DND-41 (cell line): ENCODE results near the gene SCAMP1.

Experiments
- ATAC-seq: fragments of 200-7000 bp; cut with Tn5 transposase; 3 replicates; pipeline ENCODE4 v1.9.1; 2021; ENCODE audit warnings: low read depth; ENCODE audit not compliant: insufficient read depth
- DNase-seq: peaks from one replicate; pipeline ENCODE4 v3.0.0-alpha.2; 2020
- H2AFZ ChIP-seq: 2 replicates; pipeline ENCODE4 v1.6.0; 2012; ENCODE audit warnings: low read depth, low read length
- H3K27ac ChIP-seq: 2 replicates; pipeline ENCODE4 v1.5.1; 2012; ENCODE audit warnings: low read length, inconsistent platforms
- H3K27me3 ChIP-seq: fragments of 200-600 bp; sonication (generic); 2 replicates; pipeline ENCODE4 v1.6.0; 2012; ENCODE audit warnings: low read length, mild to moderate bottlenecking, inconsistent platforms; ENCODE audit not compliant: insufficient read depth, poor library complexity
- H3K36me3 ChIP-seq: 2 replicates; pipeline ENCODE4 v1.5.1; 2012; ENCODE audit warnings: low read length, inconsistent platforms; ENCODE audit not compliant: insufficient read depth
- H3K4me1 ChIP-seq: 2 replicates; pipeline ENCODE4 v1.5.1; 2012; ENCODE audit warnings: mild to moderate bottlenecking, low read length; ENCODE audit not compliant: insufficient read depth
- H3K4me2 ChIP-seq: 2 replicates; pipeline ENCODE4 v1.6.0; 2012; ENCODE audit warnings: mild to moderate bottlenecking, moderate library complexity, low read length, inconsistent platforms; ENCODE audit not compliant: insufficient read depth
- H3K4me3 ChIP-seq, 2 experiments: fragments of 200-600 bp in 1 of 2; shearing (Covaris generic) in 1 of 2; 2 replicates each; pipeline ENCODE4 v1.5.1; 2012 to 2016; ENCODE audit warnings: inconsistent platforms in 2 of 2, low read length in 2 of 2, mild to moderate bottlenecking in 2 of 2, low read depth in 1 of 2, moderate library complexity in 1 of 2
- H3K79me2 ChIP-seq: 2 replicates; pipeline ENCODE4 v1.6.0; 2012; ENCODE audit warnings: low read length, inconsistent platforms; ENCODE audit not compliant: insufficient read depth
- H3K9ac ChIP-seq: 2 replicates; pipeline ENCODE4 v1.6.0; 2012; ENCODE audit warnings: low read depth, mild to moderate bottlenecking, inconsistent platforms, low read length, moderate library complexity
- H3K9me3 ChIP-seq: 2 replicates; pipeline ENCODE4 v1.5.1; 2012; ENCODE audit warnings: low read length, moderate library complexity, mild to moderate bottlenecking, inconsistent platforms; ENCODE audit not compliant: insufficient read depth, severe bottlenecking
- H4K20me1 ChIP-seq: 2 replicates; pipeline ENCODE4 v1.6.0; 2012; ENCODE audit warnings: low read length; ENCODE audit not compliant: insufficient read depth
- EZH2 ChIP-seq: IDR thresholded peaks from 3 replicates; pipeline ENCODE4 v1.6.1; 2012; ENCODE audit warnings: borderline replicate concordance, low read depth, mild to moderate bottlenecking, moderate library complexity, low read length, inconsistent platforms; ENCODE audit not compliant: severe bottlenecking
- TF ChIP-seq, protein P1 (sequence below): IDR thresholded peaks from 2 replicates; pipeline ENCODE4 v1.5.1; 2012; ENCODE audit warnings: borderline replicate concordance, low read length, moderate library complexity, mild to moderate bottlenecking; ENCODE audit not compliant: poor library complexity, severe bottlenecking; ENCODE audit errors: extremely low read depth

The SCAMP1 gene

DNA sequence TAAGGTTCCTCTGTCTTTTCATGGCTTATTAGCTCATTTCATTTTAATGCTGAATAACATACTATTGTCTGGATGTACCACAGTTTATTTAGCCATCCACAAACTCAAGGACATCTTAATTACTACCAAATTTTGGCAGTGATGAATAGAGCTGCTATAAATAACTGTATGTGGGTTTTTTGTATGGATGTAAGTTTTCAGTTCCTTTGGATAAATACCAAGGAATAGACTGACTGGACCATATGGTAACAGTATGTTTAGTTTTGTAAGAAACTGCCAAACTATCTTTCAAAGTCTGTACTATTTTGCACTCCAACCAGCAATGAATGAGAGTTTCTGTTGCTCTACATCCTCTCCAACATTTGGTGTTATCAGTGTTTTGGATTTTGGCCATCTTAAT is 38.7 kb downstream of the SCAMP1 start:
- Histone ChIP-seq H2AFZ (no peak overlapping the region), H4K20me1 (no peaks in the 10 kb centered on the region), H3K27ac (no peak overlapping the region), H3K4me1 (no peaks in the 10 kb centered on the region), H3K4me3 (no peak overlapping the region), H3K4me2 (no peak overlapping the region), H3K9ac (no peak overlapping the region), H3K9me3 (no peaks in the 10 kb centered on the region), H3K79me2 (peaks cover 3% of the 10 kb centered on the region; the same call in 1 of the 2 replicates), H3K27me3 (no peaks in the 10 kb centered on the region), H3K36me3 (0 out of 2 replicates have a peak, but pooled peaks cover 5% of the 10 kb centered on the region)
- no peak for DNase-seq
- TF ChIP-seq EZH2 = no peak
- TF ChIP-seq, protein P1, sequence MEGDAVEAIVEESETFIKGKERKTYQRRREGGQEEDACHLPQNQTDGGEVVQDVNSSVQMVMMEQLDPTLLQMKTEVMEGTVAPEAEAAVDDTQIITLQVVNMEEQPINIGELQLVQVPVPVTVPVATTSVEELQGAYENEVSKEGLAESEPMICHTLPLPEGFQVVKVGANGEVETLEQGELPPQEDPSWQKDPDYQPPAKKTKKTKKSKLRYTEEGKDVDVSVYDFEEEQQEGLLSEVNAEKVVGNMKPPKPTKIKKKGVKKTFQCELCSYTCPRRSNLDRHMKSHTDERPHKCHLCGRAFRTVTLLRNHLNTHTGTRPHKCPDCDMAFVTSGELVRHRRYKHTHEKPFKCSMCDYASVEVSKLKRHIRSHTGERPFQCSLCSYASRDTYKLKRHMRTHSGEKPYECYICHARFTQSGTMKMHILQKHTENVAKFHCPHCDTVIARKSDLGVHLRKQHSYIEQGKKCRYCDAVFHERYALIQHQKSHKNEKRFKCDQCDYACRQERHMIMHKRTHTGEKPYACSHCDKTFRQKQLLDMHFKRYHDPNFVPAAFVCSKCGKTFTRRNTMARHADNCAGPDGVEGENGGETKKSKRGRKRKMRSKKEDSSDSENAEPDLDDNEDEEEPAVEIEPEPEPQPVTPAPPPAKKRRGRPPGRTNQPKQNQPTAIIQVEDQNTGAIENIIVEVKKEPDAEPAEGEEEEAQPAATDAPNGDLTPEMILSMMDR = no peak
- ATAC-seq = no peak

DNA sequence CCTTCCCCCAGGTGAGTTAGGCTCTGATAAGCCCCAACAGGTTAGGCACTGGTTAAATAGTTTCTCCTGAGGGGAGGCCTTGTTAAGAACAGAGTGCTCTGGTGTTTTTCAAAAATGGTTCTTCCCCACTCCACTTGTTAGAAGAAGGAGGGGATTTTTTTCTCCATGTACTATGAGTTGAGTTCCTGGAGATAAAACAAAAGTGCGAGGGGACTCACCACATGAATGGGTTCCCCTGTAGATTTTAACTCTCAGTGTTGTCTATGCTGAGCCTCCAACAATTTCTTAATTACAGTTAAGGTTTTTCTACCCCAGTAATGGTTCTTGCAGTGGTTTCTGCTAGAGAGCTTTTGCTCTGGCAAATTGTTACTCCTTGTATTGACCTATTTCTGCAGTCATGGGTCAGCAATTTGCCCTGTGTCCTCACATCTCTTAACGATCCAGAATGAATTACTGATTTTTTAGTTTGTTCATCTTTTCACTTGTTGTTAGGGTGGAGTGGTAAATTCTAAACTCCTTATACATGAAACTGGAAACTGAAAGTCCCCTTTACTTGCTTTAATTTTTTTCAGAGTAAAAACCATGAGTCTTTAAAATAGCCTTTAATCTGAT is 44.4 kb downstream of the SCAMP1 start:
- Histone ChIP-seq H3K4me1 (no peaks in the 10 kb centered on the region), H3K79me2 (peaks cover 6% of the 10 kb centered on the region; the same call in 1 of the 2 replicates), H3K9me3 (no peaks in the 10 kb centered on the region), H3K4me2 (no peak overlapping the region), H4K20me1 (peaks cover 2% of the 10 kb centered on the region; the same call in 1 of the 2 replicates), H3K27ac (no peak overlapping the region), H2AFZ (no peak overlapping the region), H3K36me3 (no peaks in the 10 kb centered on the region), H3K4me3 (no peak overlapping the region), H3K27me3 (no peaks in the 10 kb centered on the region), H3K9ac (no peak overlapping the region)
- no peak for TF ChIP-seq EZH2
- TF ChIP-seq, protein P1 = no peak
- DNase-seq (no peak), ATAC-seq (peak; percentile 61; the same call in 2 of the 3 replicates)

DNA sequence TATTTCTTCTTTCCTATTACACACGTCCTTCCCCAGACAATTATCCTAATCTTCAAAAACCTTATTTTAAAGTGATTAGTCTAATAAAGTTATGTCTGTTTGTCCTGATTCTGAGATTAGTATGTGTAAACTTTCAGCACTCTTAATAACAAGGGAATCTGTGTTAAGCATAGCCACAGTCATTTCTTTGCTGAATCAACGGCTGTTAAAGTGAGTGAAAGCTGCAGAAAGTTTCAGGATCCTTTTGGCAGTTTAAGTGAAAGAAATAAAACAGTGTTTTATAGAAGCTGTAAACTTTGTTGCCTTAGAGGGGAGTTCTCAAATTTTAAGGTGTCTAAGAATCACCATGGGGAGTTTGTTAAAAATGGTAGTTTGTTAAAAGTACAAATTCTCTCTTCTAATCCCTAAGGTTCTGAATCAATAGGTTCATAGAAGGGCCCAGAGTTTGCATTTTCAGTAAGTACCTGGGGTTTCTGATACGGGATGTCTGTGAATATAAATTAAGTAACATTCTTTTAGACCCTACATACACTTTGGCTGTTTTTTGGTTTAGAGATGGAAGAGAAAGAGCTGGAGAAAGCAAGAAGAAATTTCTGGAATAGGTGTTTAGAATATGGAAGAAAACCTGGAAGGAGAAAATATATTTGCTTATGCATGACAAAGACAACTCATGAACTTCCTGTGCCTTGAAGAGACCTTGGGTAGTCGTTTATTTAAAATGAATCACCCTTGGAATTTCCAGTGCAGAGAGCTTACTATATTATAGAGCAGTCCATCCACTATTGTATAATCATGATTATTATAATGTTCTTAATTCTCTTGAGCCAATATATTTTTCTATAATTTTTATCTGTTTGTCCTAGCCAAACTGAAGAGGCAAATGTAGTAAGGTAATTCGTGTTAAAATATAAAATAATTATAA is 45.7 kb downstream of the SCAMP1 start:
- ATAC-seq (no peak), DNase-seq (no peak)
- Histone ChIP-seq H4K20me1 (peaks cover 2% of the 10 kb centered on the region; the same call in 1 of the 2 replicates), H3K4me1 (no peaks in the 10 kb centered on the region), H3K9ac (no peak overlapping the region), H3K36me3 (no peaks in the 10 kb centered on the region), H3K79me2 (peaks cover 6% of the 10 kb centered on the region; the same call in 1 of the 2 replicates), H3K9me3 (no peaks in the 10 kb centered on the region), H3K27ac (no peak overlapping the region), H3K4me2 (no peak overlapping the region), H3K27me3 (no peaks in the 10 kb centered on the region), H3K4me3 (no peak overlapping the region), H2AFZ (no peak overlapping the region)
- TF ChIP-seq, protein P1 = no peak
- TF ChIP-seq EZH2 = no peak
